D721Med (cell line): ENCODE data around the gene USH2A.

Experiments
- DNase-seq: peaks from one replicate; pipeline ENCODE4 v3.0.0; 2011; ENCODE audit warnings: low spot score; ENCODE audit not compliant: insufficient read length
- FAIRE-seq: peaks from 2 replicates; lab custom pipeline; 2011; peaks lifted over from hg19 to GRCh38; lab: Jason Lieb, UNC
- CTCF ChIP-seq: IDR thresholded peaks from 2 replicates; pipeline ENCODE4 v1.5.1; 2012; ENCODE audit warnings: mild to moderate bottlenecking, control low read depth; ENCODE audit not compliant: insufficient read depth; ENCODE audit errors: missing control alignments

The USH2A gene

GRCh38 chr1:215891266-215892057, 531.8 kb downstream of the USH2A start:
- TF ChIP-seq CTCF, result no peak
- FAIRE-seq (no peak), DNase-seq (no peak)

GRCh38 chr1:215890438-215890837, 532.8 kb downstream of the USH2A start:
- no peak for FAIRE-seq

GRCh38 chr1:215889871-215890270, 533.4 kb downstream of the USH2A start:
- TF ChIP-seq CTCF, result no peak
- no peak for DNase-seq
- FAIRE-seq, result no peak

More at GRCh38 chr1:215890438-215890837, 532.8 kb downstream of the USH2A start:
- no peak for DNase-seq
- TF ChIP-seq CTCF, result no peak

GRCh38 chr1:215888159-215888558, 535.1 kb downstream of the USH2A start:
- FAIRE-seq, result no peak
- DNase-seq, result no peak
- TF ChIP-seq CTCF, result peak; percentile 32

- FAIRE-seq (no peak), DNase-seq (no peak)
- no peak for TF ChIP-seq CTCF
Observed at GRCh38 chr1:215887627-215888026, 535.6 kb downstream of the USH2A start.

GRCh38 chr1:215883004-215883403, 540.2 kb downstream of the USH2A start:
- TF ChIP-seq CTCF, result no peak
- DNase-seq, result no peak
- FAIRE-seq, result no peak

GRCh38 chr1:215878843-215879242, 544.4 kb downstream of the USH2A start:
- FAIRE-seq (no peak), DNase-seq (no peak)
- TF ChIP-seq CTCF, result no peak
